Right renal pelvis (tissue), 4 donors: ENCODE data around the gene ZNF276. TPM values are rescaled to one million over a fixed set of nuclear protein-coding genes. Genes with fewer than 3 reads are reported as not detected.
"Not testable (repeated sequence)": the region's sequence is repeated elsewhere in the genome, so short reads cannot be mapped to it uniquely, and the experiment has no call there.

Experiments used
- DNase-seq, 4 donors: peaks; one replicate each; pipeline ENCODE4 v3.0.0-alpha.2; 2013; ENCODE audit warnings: low read depth in 4 of 4, low spot score in 3 of 4, missing footprints in 1 of 4
- polyA plus RNA-seq, 4 donors: library from polyadenylated mRNA; unstranded; fragments of 120-200 nt; gene quantifications; one replicate each; pipeline ENCODE4 v1.2.1, GENCODE V29; 2013; ENCODE audit not compliant: insufficient read length in 4 of 4

Gene ZNF276
- polyA plus RNA-seq, 4 donors: 26.6 to 31.6 (median 28.4) TPM

- no peak for DNase-seq
Observed at GRCh38 chr16:89733792-89734191, 12.5 kb downstream of the ZNF276 start.

- no peak for DNase-seq
Observed at GRCh38 chr16:89736554-89736953, 15.2 kb downstream of the ZNF276 start.

- DNase-seq: no peak
Observed at GRCh38 chr16:89737341-89738071, 16.2 kb downstream of the ZNF276 start.

GRCh38 chr16:89738072-89738377 lies 16.7 kb downstream of the ZNF276 start:
- DNase-seq: no peak

GRCh38 chr16:89738538-89739317 lies 17.4 kb downstream of the ZNF276 start:
- DNase-seq: no peak

GRCh38 chr16:89739383-89739782 lies 18.0 kb downstream of the ZNF276 start:
- DNase-seq: no peak

- no peak for DNase-seq
Observed at GRCh38 chr16:89741342-89742014, 20.1 kb downstream of the ZNF276 start.

- no peak for DNase-seq
Observed at GRCh38 chr16:89742948-89743347, 21.6 kb downstream of the ZNF276 start.

GRCh38 chr16:89744813-89745212 lies 23.5 kb downstream of the ZNF276 start:
- no peak for DNase-seq

GRCh38 chr16:89746043-89746442 lies 24.7 kb downstream of the ZNF276 start:
- no peak for DNase-seq

- no peak for DNase-seq
Observed at GRCh38 chr16:89748076-89748475, 26.7 kb downstream of the ZNF276 start.

- DNase-seq: no peak
Observed at GRCh38 chr16:89748921-89749320, 27.6 kb downstream of the ZNF276 start.

GRCh38 chr16:89749637-89750036 lies 28.3 kb downstream of the ZNF276 start:
- peak in 1 of 4 donors; percentile 5 for DNase-seq

GRCh38 chr16:89759746-89760340 lies 38.5 kb downstream of the ZNF276 start:
- DNase-seq: no peak

GRCh38 chr16:89761304-89761922 lies 40.1 kb downstream of the ZNF276 start:
- no peak for DNase-seq

GRCh38 chr16:89764711-89765201 lies 43.4 kb downstream of the ZNF276 start:
- DNase-seq: no peak

- DNase-seq: no peak
Observed at GRCh38 chr16:89765292-89765830, 44.0 kb downstream of the ZNF276 start.

GRCh38 chr16:89770367-89770766 lies 49.0 kb downstream of the ZNF276 start:
- no peak for DNase-seq

- DNase-seq: no peak
Observed at GRCh38 chr16:89775223-89775622, 53.9 kb downstream of the ZNF276 start.

GRCh38 chr16:89778211-89778610 lies 56.9 kb downstream of the ZNF276 start:
- not testable (repeated sequence) for DNase-seq
